Measurements from ENCODE around the gene TAC4.

TAC4 gene, protein sequence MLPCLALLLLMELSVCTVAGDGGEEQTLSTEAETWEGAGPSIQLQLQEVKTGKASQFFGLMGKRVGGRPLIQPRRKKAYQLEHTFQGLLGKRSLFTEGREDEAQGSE

DNA sequence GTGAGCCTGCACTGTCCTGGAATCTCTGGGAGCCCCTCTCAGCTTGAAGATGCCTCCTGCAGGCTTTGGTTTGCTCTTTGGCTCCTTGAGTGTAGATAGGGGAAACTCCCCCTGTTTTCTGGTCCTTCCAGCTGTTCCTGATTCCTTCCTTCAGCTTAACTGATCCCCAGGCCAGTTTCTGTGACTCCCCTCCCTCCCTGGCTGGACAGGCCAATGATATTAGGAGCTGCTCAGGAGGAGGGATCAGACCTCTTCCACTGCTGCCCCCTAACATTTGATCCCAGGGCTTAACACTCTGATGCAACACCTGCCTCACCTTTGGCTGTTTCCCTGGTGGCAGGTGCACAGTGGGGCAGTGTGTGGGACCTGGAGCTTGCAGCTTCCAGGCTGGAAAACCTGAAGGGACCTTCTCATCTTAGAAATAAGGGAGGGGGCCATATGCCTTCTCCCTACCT, at the start of gene TAC4:
TSS of gene TAC4 (minus strand) at position 51 of the 455 bp plus-strand sequence. CDS start 52 bp downstream, outside the sequence.
- no peak for DNase-seq (ENCODE audit: low read depth in 1 of 2, low spot score in 1 of 2)

GRCh38 chr17:49896860-49897259, 49.0 kb upstream of the TAC4 start:
- no peak for DNase-seq (ENCODE audit: low read depth in 1 of 2, low spot score in 1 of 2)

DNA sequence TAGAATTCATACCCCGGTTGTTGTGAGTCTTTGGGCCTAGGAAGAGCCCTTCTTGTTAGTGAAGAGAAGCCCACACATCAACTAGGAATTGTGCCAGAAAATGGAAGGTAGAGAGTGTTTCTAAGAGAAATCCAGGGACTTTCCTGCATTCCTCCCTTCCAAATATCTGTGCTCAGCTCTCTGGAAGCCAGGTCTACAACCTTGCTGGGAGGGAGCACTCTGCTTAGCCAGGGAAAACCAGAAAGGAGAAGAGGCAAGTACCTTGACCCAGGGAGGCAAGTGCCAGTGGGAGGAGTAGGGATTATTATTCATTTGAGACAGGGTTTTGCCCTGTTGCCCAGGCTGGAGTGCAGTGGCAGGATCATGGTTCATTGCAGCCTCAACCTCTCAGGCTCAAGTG, 48.4 kb upstream of the TAC4 start:
- DNase-seq (ENCODE audit: low read depth in 1 of 2, low spot score in 1 of 2), result no peak

DNA sequence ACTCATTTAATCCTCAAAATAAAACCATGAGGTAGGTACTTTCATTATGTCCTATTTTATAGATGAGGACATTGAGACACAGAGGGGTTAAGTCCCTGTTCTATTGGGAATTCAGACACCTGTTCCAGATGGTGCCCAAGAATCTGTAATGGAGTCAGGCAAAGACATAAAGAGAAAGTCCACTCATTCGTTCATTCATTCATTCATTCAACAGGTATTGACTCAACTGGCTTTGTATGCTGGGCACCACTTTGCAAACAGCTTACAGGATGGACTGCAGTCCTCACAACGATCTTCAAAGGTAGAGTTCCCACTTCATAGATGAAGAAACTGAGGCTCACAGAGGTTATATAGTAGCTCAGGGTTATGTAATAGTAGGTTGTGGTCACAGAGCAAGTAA, 47.9 kb upstream of the TAC4 start:
- no peak for DNase-seq (ENCODE audit: low read depth in 1 of 2, low spot score in 1 of 2)

- DNase-seq (ENCODE audit: low read depth in 1 of 2, low spot score in 1 of 2), result no peak
Observed at GRCh38 chr17:49894761-49895160, 46.9 kb upstream of the TAC4 start.

DNA sequence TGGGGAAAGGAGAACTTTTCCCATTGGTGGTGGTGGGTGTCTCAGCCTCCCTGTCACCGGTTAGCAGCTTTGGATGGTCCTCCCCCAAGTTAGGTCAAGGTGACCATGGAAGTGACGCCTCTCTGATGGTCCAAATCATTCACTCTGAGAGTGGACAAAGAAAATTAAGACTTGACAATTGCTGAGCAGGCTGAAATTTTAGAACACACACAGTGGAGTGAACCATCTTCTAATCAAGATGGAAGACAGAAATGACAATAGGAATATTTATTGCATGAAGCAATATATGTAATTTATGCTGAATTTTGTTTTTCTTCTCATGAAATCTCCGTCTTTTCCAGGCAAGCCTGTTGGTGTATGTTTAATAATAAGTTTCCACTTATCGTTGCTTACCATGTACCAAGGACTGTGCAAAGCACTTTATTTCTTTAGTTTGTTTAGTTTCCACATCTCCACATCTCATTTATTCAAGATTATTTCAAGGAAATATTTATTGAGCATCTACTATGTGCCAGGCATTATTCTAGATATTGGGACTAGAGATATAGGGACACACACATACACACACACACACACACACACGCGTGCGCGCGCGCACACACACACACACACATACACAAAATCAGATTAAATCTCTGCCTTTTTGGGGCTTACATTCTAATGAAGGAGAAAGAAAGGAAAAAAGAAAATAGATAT, 44.0 kb upstream of the TAC4 start:
- no peak for DNase-seq (ENCODE audit: low read depth in 1 of 2, low spot score in 1 of 2)

DNA sequence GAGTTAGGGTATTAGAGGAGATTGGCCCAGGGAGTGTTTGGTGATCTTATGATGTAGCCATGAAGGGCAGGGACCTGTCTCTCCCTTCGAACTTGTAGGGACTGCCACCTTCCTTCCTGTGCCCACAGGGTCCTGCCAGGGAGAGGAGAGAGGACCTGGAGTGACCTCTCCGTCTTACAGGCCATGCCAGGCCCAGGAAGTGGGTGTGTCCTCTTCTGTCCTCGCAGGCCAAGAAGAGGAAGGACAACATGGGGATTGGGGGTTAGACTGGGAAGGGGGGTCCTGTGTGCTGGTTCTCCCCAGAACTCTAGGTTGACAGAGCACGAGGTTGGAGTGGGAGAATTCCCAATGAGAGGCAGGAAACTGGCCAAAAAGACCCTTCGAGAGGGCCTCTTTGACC, 43.4 kb upstream of the TAC4 start:
- DNase-seq (ENCODE audit: low read depth in 1 of 2, low spot score in 1 of 2), result no peak

GRCh38 chr17:49890852-49891251, 43.0 kb upstream of the TAC4 start:
- no peak for DNase-seq (ENCODE audit: low read depth in 1 of 2, low spot score in 1 of 2)

GRCh38 chr17:49890077-49890821, 42.4 kb upstream of the TAC4 start:
- no peak for DNase-seq (ENCODE audit: low read depth in 1 of 2, low spot score in 1 of 2)

DNA sequence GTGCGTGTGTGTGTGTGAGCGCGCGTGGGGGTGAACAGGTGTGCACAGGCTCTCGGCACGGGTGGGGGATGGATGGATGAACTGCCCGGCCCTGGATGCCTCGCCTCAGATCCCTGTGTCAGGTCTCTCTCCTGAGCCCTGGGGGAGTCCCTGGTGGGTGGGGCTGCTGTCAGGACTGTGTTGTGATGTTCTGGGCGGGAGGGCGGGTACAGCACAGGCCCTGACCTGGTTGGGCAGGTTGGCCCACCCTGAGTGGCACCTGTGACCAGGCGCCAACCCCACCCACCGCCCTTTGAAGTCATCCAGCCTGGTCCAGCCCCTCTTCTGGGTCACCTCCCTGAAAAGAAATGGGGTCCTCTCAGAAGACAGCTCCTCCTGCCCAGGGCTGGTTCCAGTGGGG, 41.6 kb upstream of the TAC4 start:
- DNase-seq (ENCODE audit: low read depth in 1 of 2, low spot score in 1 of 2), result no peak

- no peak for DNase-seq (ENCODE audit: low read depth in 1 of 2, low spot score in 1 of 2)
Observed at GRCh38 chr17:49887744-49888360, 40.0 kb upstream of the TAC4 start.

DNA sequence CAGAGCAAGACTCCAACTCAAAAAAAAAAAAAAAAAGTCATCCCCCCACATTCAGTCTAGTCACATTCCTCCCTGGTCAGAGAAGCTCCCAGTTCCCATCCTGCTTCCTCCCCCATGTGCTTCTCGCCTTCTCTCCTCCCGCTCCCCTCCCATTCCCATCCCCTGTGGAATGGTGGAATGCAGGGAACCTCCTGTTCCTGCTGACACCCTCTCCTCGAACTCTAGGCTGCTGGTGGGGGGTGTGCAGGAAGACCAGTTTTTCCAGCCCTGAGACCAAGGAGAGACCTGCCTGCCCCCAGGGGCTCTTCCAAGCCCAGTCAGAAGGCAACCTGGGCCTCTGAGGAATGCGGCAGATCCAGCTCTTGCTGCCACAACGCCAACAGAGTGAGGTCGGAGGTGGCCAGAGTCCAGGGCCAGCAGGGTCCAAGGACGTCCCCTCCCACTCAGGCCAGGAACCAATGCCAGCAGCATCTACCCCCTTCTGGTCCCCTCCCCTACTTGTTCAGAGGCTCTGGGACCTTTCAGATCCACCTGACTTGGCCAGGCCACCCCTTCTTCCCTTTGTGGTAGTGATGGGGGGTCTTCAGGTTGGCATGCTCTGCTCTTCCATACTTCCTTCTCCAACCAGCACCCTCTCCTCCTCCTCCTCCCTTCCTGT, 39.3 kb upstream of the TAC4 start:
- no peak for DNase-seq (ENCODE audit: low read depth in 1 of 2, low spot score in 1 of 2)

DNA sequence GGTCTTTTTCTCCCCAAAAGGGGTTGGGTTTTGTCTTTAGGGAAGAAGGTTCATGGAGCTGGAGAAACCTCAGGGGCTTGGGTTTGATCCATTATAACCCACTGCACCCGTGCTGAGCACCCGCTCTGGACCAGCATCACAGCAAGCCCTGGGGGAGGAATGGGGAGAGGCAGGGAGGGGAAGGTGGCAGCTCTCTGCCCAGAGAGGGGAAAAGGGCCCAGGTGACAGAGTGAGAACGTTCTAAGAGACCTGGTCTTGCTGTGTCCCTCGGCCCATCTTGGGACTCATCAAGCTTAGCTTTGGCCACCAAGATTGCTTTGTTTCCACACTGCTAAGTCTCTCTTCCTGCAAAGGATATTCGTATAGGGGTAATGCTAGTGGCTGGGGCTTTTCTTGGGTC, 38.2 kb upstream of the TAC4 start:
- DNase-seq (ENCODE audit: low read depth in 1 of 2, low spot score in 1 of 2), result no peak

DNA sequence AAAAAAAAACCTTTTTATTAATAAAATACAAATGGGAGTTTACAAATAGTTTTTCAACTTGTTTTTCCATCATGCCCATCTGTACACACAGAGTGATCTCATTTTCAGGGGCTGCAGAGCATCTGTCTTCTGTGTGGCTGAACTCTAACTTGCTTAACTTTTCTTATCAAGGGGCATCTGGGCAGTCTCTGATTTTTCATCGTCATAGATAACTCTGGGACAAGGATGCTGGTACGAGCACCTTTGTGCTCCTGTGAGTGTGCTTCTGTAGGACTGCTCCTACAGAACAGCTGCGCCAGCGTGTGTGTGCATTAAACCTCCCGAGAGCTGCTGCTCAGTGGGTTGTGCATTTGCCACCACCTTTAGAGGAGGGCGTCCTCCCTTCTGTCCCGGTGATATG, 34.6 kb upstream of the TAC4 start:
- DNase-seq (ENCODE audit: low read depth in 1 of 2, low spot score in 1 of 2), result no peak

DNA sequence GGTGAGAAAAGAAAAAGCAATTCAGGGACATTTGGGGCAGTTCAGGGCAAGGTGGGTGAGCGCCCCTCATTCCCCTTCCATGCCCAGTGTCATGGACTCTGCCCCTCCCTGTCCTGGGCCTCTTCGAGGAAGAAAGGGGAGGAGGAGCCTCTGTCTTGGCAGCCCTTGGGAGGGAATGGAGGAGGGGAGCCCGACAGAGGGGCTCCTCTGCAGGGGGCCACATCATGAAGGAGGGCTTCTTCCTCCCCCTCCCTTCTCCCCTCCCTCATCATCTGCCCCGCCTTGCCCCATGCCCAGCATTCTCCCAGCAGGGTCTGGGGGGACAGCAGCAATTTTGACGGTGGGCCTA, 33.2 kb upstream of the TAC4 start:
- DNase-seq (ENCODE audit: low read depth in 1 of 2, low spot score in 1 of 2), result no peak

DNA sequence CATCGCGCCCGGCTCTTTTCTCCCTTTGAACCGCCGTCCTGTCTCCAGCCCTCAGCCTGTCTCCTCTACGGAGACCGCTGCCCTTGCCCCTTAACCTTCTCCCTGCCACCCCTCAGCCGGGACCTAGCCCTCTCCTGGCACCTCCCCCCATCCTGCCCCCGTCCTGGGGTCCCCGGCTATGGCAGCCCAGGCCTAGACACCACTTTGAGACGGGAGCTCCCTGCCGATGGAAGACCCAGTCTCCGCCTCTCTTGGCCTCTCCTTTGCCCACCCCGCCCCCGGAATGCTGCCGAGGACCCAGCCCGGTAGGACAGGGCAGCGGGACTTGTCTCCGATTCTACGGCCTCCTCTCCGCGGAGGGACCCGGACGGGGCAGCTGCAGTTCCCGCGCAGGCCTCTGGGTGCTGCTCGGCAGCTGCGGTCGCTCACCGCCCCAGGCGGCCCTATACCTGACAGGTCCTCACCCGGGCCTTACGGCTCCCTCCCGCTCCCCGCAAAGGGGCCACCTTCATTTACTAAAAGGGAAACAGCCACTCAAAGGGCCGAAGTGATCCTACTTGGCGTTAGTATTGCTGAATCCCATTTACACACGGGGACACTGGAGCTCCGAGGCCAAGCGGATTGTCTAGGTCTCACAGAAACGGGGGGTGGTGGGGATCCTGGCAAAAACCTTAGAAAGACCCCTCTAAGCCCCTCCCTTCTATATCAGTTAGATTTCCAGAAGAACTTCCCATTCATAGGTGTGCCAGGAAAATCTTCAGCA, 32.6 kb upstream of the TAC4 start:
- DNase-seq (ENCODE audit: low read depth in 1 of 2, low spot score in 1 of 2), result peak; percentile 56 to 60

- no peak for DNase-seq (ENCODE audit: low read depth in 1 of 2, low spot score in 1 of 2)
Observed at GRCh38 chr17:49878931-49879904, 31.3 kb upstream of the TAC4 start.

DNA sequence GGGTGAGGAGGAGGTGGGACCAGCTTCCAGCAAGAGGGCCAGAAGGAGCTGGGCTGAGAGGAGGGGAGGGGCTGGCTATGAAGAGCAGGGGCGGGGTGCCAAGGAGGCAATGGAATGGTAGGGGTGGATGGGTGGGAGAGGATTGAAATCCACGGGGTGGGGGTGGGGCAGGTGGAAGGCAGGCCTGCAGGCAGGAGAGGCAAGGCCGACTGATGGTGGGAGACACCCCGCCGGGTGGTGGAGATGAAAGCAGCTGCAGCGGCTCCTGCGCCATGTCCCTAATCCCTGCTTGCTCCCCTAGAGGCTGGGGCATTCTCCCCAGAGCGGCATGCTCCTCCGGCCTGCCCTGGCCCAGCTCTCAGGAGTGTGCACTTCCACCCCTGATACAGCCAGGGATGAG, 27.8 kb upstream of the TAC4 start:
- DNase-seq (ENCODE audit: low read depth in 1 of 2, low spot score in 1 of 2), result no peak

DNA sequence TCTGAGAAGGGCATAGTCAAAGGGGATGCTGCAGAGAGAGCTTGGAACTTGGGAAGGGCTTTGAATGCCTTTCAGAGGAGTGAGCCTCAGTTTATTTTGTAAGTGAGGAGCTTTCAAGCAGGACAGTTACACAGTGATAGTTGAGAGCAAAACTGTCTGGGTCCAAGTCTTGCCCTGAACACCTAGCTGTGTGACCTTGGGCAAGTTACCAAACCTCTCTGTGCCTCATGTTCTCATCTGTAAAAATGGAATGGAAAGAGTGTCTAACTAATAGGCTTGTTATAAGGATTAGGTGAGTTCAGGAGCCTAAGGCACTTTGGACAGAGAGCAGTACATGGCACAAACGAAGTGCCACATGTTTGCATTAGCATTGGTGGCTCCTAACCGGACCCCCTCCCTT, 27.0 kb upstream of the TAC4 start:
- no peak for DNase-seq (ENCODE audit: low read depth in 1 of 2, low spot score in 1 of 2)

GRCh38 chr17:49873926-49874325, 26.1 kb upstream of the TAC4 start:
- DNase-seq (ENCODE audit: low read depth in 1 of 2, low spot score in 1 of 2), result no peak

Data from activated CD4-positive, alpha-beta T cell treated with anti-CD3 and anti-CD28 coated beads, Interleukin-2, amount 50 U/mL, for 24 hours (primary cell).